ENCODE data around the gene CCDC187.

Gene CCDC187

DNA sequence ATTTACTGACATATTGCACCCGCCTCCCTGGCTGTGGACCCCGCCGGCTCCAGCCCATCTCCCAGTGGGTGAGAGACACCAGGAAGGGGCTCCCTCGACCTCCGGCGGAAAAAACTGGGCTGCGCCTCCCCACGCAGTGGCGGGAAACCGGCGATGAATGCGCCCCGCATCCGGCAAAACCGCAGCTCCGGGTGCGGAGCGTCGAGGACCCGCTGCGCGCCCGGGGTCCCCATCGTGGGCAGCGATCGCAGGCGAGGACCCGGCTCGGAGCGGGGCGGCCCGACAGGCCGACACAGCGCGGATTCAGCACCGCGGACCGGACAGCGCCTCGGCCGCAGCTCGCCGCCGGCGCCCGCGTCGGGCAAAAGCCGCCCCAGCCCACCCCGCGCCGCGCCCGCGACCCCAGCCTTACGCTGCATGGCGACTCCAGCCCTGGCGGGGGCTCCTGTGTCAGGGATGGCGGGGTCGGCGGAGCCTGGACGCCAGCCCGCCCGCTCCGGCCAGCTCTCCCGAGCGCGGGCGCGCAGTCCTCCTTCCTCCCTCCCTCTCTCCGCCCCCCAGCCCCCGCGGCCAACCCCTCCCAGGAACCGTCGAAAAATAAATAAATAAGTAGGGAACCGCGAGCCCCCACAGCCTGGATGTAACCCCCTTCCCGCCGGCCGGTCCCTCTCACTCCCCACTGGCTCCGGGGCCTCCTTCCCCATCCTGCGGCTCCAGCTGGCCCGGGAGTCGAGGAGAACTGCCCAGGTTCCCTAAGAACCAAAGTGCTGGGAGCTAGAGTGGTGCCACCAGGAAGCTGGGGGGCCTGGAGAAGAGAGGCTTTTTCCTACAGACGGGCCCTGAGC is 102.1 kb downstream of the CCDC187 start:
- in situ Hi-C loops (cut with MboI; ENCODE audit: low sequenced_read_pairs): no loop called here

DNA sequence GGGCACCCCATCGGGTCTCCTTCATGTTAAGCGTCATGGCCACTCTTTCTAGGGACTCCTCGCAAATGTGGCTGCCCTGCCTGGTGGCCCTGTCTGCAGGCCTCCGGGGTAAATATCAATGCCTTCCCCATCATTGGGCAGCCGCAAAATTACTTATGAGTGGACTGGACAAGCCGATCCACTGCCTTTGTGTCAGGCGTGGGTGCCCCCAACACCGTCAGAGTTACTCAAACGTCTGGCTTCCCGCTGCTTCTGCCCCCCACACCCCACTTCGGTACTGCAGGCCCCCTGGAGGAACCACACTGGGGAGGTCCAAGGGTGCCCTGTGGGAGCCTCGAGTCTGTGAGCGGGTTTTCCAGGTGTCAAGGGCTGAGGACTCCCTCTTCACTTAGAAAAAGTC is 102.7 kb downstream of the CCDC187 start:
- in situ Hi-C loops (cut with MboI; ENCODE audit: low sequenced_read_pairs): no loop called here

DNA sequence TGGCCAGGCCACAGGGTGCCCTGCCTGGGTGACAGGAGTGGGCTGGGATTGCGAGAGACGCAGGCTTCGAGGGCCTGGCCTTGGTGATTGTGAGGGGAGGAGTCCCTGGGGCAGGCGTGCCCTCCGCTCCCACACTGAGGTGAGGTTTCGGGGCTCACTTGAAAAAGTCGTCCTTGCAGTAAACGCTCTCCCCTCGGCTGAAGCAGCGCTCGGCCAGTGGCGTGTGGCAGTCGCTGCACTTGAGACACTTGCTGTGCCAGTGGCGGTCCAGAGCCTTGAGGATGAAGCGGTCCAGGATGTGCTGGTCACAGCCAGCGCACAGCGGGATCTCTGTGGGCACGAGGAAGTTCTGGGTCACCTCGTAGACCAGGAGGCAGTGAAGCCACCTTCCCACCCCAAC is 103.5 kb downstream of the CCDC187 start:
- in situ Hi-C loops (cut with MboI; ENCODE audit: low sequenced_read_pairs): no loop called here

Measured in HL-60/S4 treated with phorbol 12-myristate 13-acetate at 8.2 ng/mL for 4 days and 3 days (cell line).